ENCODE data around the gene ILKAP.

GRCh38 chr2:238237431-238238135, 34.1 kb upstream of the ILKAP start:
- TF ChIP-seq CTCF (IDR thresholded peaks at IDR 0.05) = no peak
- TF ChIP-seq POLR2AphosphoS5 (IDR thresholded peaks at IDR 0.05) = no peak
- no peak for TF ChIP-seq POLR2A (IDR thresholded peaks at IDR 0.05)
- no peak for TF ChIP-seq EP300 (IDR thresholded peaks at IDR 0.05)
